ENCODE measurements around the gene AVPR2.

Gene AVPR2

DNA sequence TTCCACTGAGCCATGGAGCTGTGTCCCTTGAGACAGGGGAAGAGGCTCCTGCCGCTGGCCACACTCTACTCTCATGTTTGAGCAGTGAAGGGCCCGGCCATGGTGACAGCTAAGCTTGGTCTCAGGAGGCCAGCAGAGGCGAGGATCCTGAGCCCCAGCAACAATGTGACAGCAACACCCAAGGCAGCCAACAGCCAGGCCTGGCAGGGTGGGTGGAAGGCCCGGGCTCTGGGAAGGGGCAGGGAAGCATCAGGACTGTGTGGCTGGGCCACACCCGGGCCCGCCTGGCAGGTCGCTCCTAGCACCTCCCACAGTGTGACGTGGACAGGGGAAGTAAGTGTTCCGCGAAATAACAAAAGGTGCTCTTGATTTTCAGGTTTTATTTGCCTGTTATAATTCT is 43.3 kb upstream of the AVPR2 start:
- TF ChIP-seq, protein P1, sequence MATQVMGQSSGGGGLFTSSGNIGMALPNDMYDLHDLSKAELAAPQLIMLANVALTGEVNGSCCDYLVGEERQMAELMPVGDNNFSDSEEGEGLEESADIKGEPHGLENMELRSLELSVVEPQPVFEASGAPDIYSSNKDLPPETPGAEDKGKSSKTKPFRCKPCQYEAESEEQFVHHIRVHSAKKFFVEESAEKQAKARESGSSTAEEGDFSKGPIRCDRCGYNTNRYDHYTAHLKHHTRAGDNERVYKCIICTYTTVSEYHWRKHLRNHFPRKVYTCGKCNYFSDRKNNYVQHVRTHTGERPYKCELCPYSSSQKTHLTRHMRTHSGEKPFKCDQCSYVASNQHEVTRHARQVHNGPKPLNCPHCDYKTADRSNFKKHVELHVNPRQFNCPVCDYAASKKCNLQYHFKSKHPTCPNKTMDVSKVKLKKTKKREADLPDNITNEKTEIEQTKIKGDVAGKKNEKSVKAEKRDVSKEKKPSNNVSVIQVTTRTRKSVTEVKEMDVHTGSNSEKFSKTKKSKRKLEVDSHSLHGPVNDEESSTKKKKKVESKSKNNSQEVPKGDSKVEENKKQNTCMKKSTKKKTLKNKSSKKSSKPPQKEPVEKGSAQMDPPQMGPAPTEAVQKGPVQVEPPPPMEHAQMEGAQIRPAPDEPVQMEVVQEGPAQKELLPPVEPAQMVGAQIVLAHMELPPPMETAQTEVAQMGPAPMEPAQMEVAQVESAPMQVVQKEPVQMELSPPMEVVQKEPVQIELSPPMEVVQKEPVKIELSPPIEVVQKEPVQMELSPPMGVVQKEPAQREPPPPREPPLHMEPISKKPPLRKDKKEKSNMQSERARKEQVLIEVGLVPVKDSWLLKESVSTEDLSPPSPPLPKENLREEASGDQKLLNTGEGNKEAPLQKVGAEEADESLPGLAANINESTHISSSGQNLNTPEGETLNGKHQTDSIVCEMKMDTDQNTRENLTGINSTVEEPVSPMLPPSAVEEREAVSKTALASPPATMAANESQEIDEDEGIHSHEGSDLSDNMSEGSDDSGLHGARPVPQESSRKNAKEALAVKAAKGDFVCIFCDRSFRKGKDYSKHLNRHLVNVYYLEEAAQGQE (IDR thresholded peaks at IDR 0.05; ENCODE audit: low read depth) = no peak
- TF ChIP-seq YY1 (IDR thresholded peaks at IDR 0.05; ENCODE audit: low read depth) (no peak), NFIC (IDR thresholded peaks at IDR 0.05) (no peak), CEBPB (IDR thresholded peaks at IDR 0.05) (no peak), EP300 (IDR thresholded peaks at IDR 0.05; ENCODE audit: borderline replicate concordance) (no peak), TCF12 (IDR thresholded peaks at IDR 0.05; ENCODE audit: low read depth) (no peak), MAX (IDR thresholded peaks at IDR 0.05) (no peak), TAF1 (IDR thresholded peaks at IDR 0.05; ENCODE audit: low read depth) (no peak), CREB1 (IDR thresholded peaks at IDR 0.05; ENCODE audit: low read depth) (no peak), FOXM1 (IDR thresholded peaks at IDR 0.05; ENCODE audit: borderline replicate concordance, low read depth) (no peak)

DNA sequence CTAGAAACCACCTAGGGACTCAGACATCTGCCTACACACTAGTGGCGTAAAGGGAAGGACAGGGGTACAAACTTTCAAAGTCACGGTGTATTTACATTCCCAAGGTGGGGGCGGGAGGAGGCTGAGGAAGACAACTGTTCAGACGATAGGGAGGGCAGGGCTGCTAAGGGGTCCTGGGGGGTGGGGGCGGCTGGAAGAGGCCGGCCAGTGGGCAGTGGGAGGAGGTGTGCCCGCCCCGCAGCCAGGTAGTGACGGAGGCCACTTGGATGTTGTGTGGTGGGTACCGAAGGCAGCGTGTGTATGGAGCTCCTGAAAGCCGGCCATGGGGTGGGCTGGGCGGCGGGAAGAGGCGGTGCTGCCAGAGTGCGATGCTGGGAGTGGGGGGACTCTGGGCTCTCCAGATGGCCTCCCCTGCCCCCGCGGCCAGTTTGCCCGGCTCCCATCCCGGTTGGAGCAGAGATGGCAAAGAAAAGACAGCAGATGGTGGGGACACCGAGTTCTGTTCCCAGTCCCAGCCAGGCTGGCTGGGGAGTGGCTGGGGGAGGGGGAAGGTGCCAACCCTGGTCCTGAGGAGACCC is 42.7 kb upstream of the AVPR2 start:
- TF ChIP-seq NFIC (IDR thresholded peaks at IDR 0.05) (no peak), TCF12 (IDR thresholded peaks at IDR 0.05; ENCODE audit: low read depth) (no peak), ZBTB7A (IDR thresholded peaks at IDR 0.05; ENCODE audit: low read depth) (no peak), EP300 (IDR thresholded peaks at IDR 0.05; ENCODE audit: borderline replicate concordance) (no peak), USF1 (IDR thresholded peaks at IDR 0.05) (no peak), CREB1 (IDR thresholded peaks at IDR 0.05; ENCODE audit: low read depth) (no peak), YY1 (IDR thresholded peaks at IDR 0.05; ENCODE audit: low read depth) (no peak), RAD21 (IDR thresholded peaks at IDR 0.05; ENCODE audit: low read depth) (no peak), FOXM1 (IDR thresholded peaks at IDR 0.05; ENCODE audit: borderline replicate concordance, low read depth) (no peak), TEAD4 (IDR thresholded peaks at IDR 0.05) (no peak), MAX (IDR thresholded peaks at IDR 0.05) (no peak), TAF1 (IDR thresholded peaks at IDR 0.05; ENCODE audit: low read depth) (no peak), EGR1 (IDR thresholded peaks at IDR 0.05) (no peak), CEBPB (IDR thresholded peaks at IDR 0.05) (no peak)
- TF ChIP-seq, protein P1 (IDR thresholded peaks at IDR 0.05; ENCODE audit: low read depth) = no peak

DNA sequence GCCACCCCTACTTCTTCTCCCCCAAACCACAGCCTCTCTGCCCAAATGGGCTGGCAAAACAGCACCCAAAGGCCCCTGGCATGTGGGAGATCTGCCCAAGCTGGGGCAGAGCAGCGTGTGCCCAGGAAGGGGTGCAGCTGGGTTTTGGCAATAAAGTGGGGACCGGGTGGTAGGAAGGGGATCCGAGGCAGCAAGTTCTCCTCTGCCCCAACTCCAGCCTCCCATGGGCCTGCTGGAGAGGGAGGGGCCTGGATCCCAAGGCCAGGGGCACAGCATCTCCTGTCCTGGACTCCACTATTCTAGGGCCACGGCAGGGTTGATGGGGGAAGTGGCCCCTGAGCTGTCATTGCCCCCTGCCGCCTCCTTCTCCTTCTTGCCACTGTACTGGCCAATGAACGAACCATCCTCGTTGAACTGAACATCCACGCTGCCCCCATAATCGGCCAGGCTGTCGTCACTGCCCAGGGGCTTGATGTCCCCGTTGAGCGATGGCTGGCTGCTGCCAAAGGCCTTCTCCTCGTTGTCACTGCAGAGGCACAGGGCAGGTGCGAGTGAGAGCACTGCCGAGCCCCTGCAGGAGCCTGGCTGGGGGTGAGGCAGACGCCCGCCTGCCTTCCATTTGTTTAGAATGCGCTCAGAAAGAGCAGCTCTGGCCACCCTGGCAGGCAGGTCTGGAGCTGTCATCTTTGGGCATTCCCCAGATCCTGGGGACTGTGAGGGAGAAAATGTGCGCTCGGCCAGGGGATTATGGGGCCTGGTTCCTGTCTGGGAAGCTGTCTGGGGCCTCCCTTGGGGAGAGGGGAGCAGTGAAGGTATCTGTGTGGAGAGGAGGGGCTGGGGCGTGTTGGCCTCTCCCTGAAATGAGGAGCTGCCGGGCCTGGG is 41.9 kb upstream of the AVPR2 start:
- TF ChIP-seq RAD21 (IDR thresholded peaks at IDR 0.05; ENCODE audit: low read depth) = no peak
- no peak for TF ChIP-seq YY1 (IDR thresholded peaks at IDR 0.05; ENCODE audit: low read depth)
- no peak for TF ChIP-seq USF1 (IDR thresholded peaks at IDR 0.05)
- TF ChIP-seq TEAD4 (IDR thresholded peaks at IDR 0.05) = no peak
- no peak for TF ChIP-seq EGR1 (IDR thresholded peaks at IDR 0.05)
- TF ChIP-seq, protein P1 (IDR thresholded peaks at IDR 0.05; ENCODE audit: low read depth) = no peak
- no peak for TF ChIP-seq TAF1 (IDR thresholded peaks at IDR 0.05; ENCODE audit: low read depth)
- TF ChIP-seq FOXM1 (IDR thresholded peaks at IDR 0.05; ENCODE audit: borderline replicate concordance, low read depth) = no peak
- no peak for TF ChIP-seq ZBTB7A (IDR thresholded peaks at IDR 0.05; ENCODE audit: low read depth)
- no peak for TF ChIP-seq TCF12 (IDR thresholded peaks at IDR 0.05; ENCODE audit: low read depth)
- TF ChIP-seq EP300 (IDR thresholded peaks at IDR 0.05; ENCODE audit: borderline replicate concordance) = no peak
- TF ChIP-seq CREB1 (IDR thresholded peaks at IDR 0.05; ENCODE audit: low read depth) = no peak
- no peak for TF ChIP-seq NFIC (IDR thresholded peaks at IDR 0.05)
- TF ChIP-seq MAX (IDR thresholded peaks at IDR 0.05) = no peak
- TF ChIP-seq CEBPB (IDR thresholded peaks at IDR 0.05) = no peak

All from Ishikawa (cell line).